ENCODE results near the gene LRRK2. TPM values are rescaled to one million over a fixed set of nuclear protein-coding genes. Genes with fewer than 3 reads are reported as not detected.

LRRK2 gene
- polyA plus RNA-seq, 1 donor (not counting 4 experiments of a cell fraction or from before 2014, with no cell fraction given) = 0.25 TPM

DNA sequence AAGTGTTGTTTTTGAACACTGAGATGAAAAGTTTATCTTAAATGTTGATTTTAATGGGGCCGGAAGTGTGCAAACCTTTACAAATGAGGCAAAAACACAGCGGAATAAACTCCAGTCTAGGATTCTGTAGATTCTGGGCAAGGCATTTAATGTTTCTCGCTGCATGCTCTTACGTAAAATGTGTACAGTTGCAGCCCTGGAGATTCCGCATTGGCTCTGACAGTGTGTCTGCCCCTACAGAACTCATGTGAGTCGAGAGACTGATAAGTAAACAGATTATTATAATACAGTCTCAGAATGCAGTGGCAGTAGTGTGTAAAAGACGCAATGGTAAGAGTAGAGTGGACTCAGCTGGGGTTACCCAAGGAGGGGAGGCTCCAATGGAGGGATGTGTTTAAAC is 33.6 kb downstream of the LRRK2 start:
- H3K79me2 ChIP-seq (ENCODE audit: control insufficient read depth, insufficient read depth, low read length) = no peaks in the 10 kb centered on the region
- no peak overlapping the region for H3K4me2 ChIP-seq (ENCODE audit: control insufficient read depth, extremely low read depth, insufficient read depth, low read depth, low read length)
- no peaks in the 10 kb centered on the region for H3K27me3 ChIP-seq (ENCODE audit: control insufficient read depth, extremely low read depth, insufficient read depth, low read length)
- H3K4me1 ChIP-seq (ENCODE audit: control insufficient read depth, extremely low read depth, insufficient read depth, low read length) = no peaks in the 10 kb centered on the region
- no peaks in the 10 kb centered on the region for H3K9me1 ChIP-seq (ENCODE audit: control insufficient read depth, extremely low read depth, insufficient read depth, low read length)
- H2AFZ ChIP-seq (ENCODE audit: control insufficient read depth, low read length) = no peak overlapping the region
- dilution Hi-C loops (cut with MboI; ENCODE audit: extremely low pct_ligation_motif_present, low sequenced_read_pairs) = no loop called here
- no peak overlapping the region for H3K27ac ChIP-seq (ENCODE audit: control insufficient read depth, insufficient read depth, low read length)
- H3K9ac ChIP-seq (ENCODE audit: control insufficient read depth, extremely low read depth, insufficient read depth, low read length) = no peak overlapping the region
- DNase-seq (ENCODE audit: low read depth, low spot score) = no peak
- no peak for FAIRE-seq
- no peak overlapping the region for H3K4me3 ChIP-seq (ENCODE audit: control insufficient read depth in 2 of 3, extremely low read depth in 1 of 3, insufficient read depth in 2 of 3, low read depth in 1 of 3, low read length in 3 of 3)
- no peak for TF ChIP-seq EZH2 (IDR thresholded peaks at IDR 0.05; ENCODE audit: low read length)
- TF ChIP-seq, protein P1, sequence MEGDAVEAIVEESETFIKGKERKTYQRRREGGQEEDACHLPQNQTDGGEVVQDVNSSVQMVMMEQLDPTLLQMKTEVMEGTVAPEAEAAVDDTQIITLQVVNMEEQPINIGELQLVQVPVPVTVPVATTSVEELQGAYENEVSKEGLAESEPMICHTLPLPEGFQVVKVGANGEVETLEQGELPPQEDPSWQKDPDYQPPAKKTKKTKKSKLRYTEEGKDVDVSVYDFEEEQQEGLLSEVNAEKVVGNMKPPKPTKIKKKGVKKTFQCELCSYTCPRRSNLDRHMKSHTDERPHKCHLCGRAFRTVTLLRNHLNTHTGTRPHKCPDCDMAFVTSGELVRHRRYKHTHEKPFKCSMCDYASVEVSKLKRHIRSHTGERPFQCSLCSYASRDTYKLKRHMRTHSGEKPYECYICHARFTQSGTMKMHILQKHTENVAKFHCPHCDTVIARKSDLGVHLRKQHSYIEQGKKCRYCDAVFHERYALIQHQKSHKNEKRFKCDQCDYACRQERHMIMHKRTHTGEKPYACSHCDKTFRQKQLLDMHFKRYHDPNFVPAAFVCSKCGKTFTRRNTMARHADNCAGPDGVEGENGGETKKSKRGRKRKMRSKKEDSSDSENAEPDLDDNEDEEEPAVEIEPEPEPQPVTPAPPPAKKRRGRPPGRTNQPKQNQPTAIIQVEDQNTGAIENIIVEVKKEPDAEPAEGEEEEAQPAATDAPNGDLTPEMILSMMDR (optimal IDR thresholded peaks at IDR 0.05 in 1 of 3, IDR thresholded peaks at IDR 0.05 in 1 of 3, conservative IDR thresholded peaks at IDR 0.05 in 1 of 3; ENCODE audit: extremely low read depth in 1 of 3, insufficient read depth in 2 of 3, low read length in 3 of 3) = no peak
- H4K20me1 ChIP-seq (ENCODE audit: control insufficient read depth, extremely low read depth, insufficient read depth, low read length) = no peaks in the 10 kb centered on the region
- no peaks in the 10 kb centered on the region for H3K36me3 ChIP-seq (ENCODE audit: control insufficient read depth in 2 of 2, extremely low read depth in 1 of 2, insufficient read depth in 2 of 2, low read length in 2 of 2)
- H3K9me3 ChIP-seq (ENCODE audit: control insufficient read depth, low read depth, low read length) = no peaks in the 10 kb centered on the region

DNA sequence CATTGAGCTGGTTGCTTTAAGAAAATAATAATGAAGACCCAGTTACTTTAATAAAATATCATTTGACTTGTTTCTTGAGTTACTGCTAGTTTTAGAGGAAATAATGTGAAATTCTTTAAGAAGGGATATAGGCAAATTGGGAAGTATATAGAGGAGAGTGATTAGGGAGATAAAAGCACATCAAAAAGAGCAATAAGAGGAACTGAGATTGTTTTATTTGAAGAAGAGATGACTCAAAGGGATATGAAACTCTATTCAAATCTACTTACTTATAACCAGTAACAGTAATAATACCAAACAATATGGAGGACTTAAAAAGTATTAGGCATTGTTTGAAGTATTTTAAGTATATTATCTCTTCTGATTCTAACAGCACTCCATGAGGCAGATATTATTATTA is 37.1 kb downstream of the LRRK2 start:
- Histone ChIP-seq H3K27me3 (ENCODE audit: control insufficient read depth, extremely low read depth, insufficient read depth, low read length) (no peaks in the 10 kb centered on the region), H3K9me3 (ENCODE audit: control insufficient read depth, low read depth, low read length) (no peaks in the 10 kb centered on the region), H3K36me3 (ENCODE audit: control insufficient read depth in 2 of 2, extremely low read depth in 1 of 2, insufficient read depth in 2 of 2, low read length in 2 of 2) (no peaks in the 10 kb centered on the region), H2AFZ (ENCODE audit: control insufficient read depth, low read length) (no peak overlapping the region), H3K4me2 (ENCODE audit: control insufficient read depth, extremely low read depth, insufficient read depth, low read depth, low read length) (no peak overlapping the region), H3K4me1 (ENCODE audit: control insufficient read depth, extremely low read depth, insufficient read depth, low read length) (no peaks in the 10 kb centered on the region), H3K27ac (ENCODE audit: control insufficient read depth, insufficient read depth, low read length) (no peak overlapping the region), H3K9me1 (ENCODE audit: control insufficient read depth, extremely low read depth, insufficient read depth, low read length) (no peaks in the 10 kb centered on the region), H3K9ac (ENCODE audit: control insufficient read depth, extremely low read depth, insufficient read depth, low read length) (no peak overlapping the region), H3K4me3 (ENCODE audit: control insufficient read depth in 2 of 3, extremely low read depth in 1 of 3, insufficient read depth in 2 of 3, low read depth in 1 of 3, low read length in 3 of 3) (no peak overlapping the region), H3K79me2 (ENCODE audit: control insufficient read depth, insufficient read depth, low read length) (no peaks in the 10 kb centered on the region), H4K20me1 (ENCODE audit: control insufficient read depth, extremely low read depth, insufficient read depth, low read length) (no peaks in the 10 kb centered on the region)
- dilution Hi-C loops (cut with MboI; ENCODE audit: extremely low pct_ligation_motif_present, low sequenced_read_pairs) = no loop called here
- no peak for FAIRE-seq
- no peak for DNase-seq (ENCODE audit: low read depth, low spot score)
- TF ChIP-seq EZH2 (IDR thresholded peaks at IDR 0.05; ENCODE audit: low read length) = no peak

DNA sequence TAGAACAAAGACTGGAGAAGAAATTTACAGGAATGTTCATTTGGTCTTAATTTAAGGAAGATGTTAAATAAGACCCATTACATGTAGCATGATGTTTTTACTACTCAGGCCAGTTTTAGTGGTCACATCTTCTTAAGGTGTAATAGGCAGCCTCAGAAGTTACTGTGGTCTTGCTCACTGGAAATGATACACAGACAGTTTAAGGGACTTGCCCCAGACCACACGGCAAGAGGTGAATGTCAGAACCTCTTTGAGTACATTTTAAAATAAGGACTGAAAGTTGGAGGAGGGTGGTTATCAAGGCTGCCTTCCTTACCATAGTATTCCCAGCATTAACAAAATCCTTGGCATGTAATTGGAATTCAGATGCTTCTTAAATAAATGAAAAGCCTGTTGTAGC is 37.9 kb downstream of the LRRK2 start:
- no peak overlapping the region for H3K9ac ChIP-seq (ENCODE audit: control insufficient read depth, extremely low read depth, insufficient read depth, low read length)
- no peaks in the 10 kb centered on the region for H3K9me1 ChIP-seq (ENCODE audit: control insufficient read depth, extremely low read depth, insufficient read depth, low read length)
- H3K4me3 ChIP-seq (ENCODE audit: control insufficient read depth in 2 of 3, extremely low read depth in 1 of 3, insufficient read depth in 2 of 3, low read depth in 1 of 3, low read length in 3 of 3) = no peak overlapping the region
- H3K27ac ChIP-seq (ENCODE audit: control insufficient read depth, insufficient read depth, low read length) = no peak overlapping the region
- H3K36me3 ChIP-seq (ENCODE audit: control insufficient read depth in 2 of 2, extremely low read depth in 1 of 2, insufficient read depth in 2 of 2, low read length in 2 of 2) = no peaks in the 10 kb centered on the region
- no peaks in the 10 kb centered on the region for H3K4me1 ChIP-seq (ENCODE audit: control insufficient read depth, extremely low read depth, insufficient read depth, low read length)
- DNase-seq (ENCODE audit: low read depth, low spot score) (no peak), FAIRE-seq (no peak)
- no peaks in the 10 kb centered on the region for H3K9me3 ChIP-seq (ENCODE audit: control insufficient read depth, low read depth, low read length)
- no peaks in the 10 kb centered on the region for H3K79me2 ChIP-seq (ENCODE audit: control insufficient read depth, insufficient read depth, low read length)
- no peak for TF ChIP-seq EZH2 (IDR thresholded peaks at IDR 0.05; ENCODE audit: low read length)
- TF ChIP-seq, protein P1 (optimal IDR thresholded peaks at IDR 0.05 in 1 of 3, IDR thresholded peaks at IDR 0.05 in 1 of 3, conservative IDR thresholded peaks at IDR 0.05 in 1 of 3; ENCODE audit: extremely low read depth in 1 of 3, insufficient read depth in 2 of 3, low read length in 3 of 3) = no peak
- H2AFZ ChIP-seq (ENCODE audit: control insufficient read depth, low read length) = no peak overlapping the region
- no peaks in the 10 kb centered on the region for H4K20me1 ChIP-seq (ENCODE audit: control insufficient read depth, extremely low read depth, insufficient read depth, low read length)
- no peak overlapping the region for H3K4me2 ChIP-seq (ENCODE audit: control insufficient read depth, extremely low read depth, insufficient read depth, low read depth, low read length)
- H3K27me3 ChIP-seq (ENCODE audit: control insufficient read depth, extremely low read depth, insufficient read depth, low read length) = no peaks in the 10 kb centered on the region
- dilution Hi-C loops (cut with MboI; ENCODE audit: extremely low pct_ligation_motif_present, low sequenced_read_pairs) = no loop called here

Data from keratinocyte (primary cell).